Mesendoderm (in vitro differentiated cells): Measurements from ENCODE around the gene TSPAN33.

Source experiments
- DNase-seq: peaks from one replicate; pipeline ENCODE4 v3.0.0; 2013
- H2AK5ac ChIP-seq: 2 replicates; pipeline ENCODE4 v1.6.1; 2013; ENCODE audit warnings: low read length, inconsistent platforms
- H2BK120ac ChIP-seq: 2 replicates; pipeline ENCODE4 v1.6.1; 2013; ENCODE audit warnings: low read depth, mild to moderate bottlenecking, low read length, moderate library complexity, mixed read lengths
- H2BK15ac ChIP-seq: replicated peaks from 2 replicates; pipeline ENCODE4 v1.6.1; 2013; ENCODE audit warnings: low read depth, mild to moderate bottlenecking, moderate library complexity
- H2BK5ac ChIP-seq: 2 replicates; pipeline ENCODE4 v1.6.1; 2013; ENCODE audit warnings: low read length, inconsistent platforms
- H3K18ac ChIP-seq: 2 replicates; pipeline ENCODE4 v1.6.1; 2013; ENCODE audit warnings: mild to moderate bottlenecking, low read length, mixed read lengths
- H3K23ac ChIP-seq: one replicate; pipeline ENCODE4 v1.6.1; 2013; ENCODE audit warnings: low read length
- H3K27ac ChIP-seq: 2 replicates; pipeline ENCODE4 v1.5.1; 2013; ENCODE audit warnings: low read depth, mild to moderate bottlenecking, inconsistent platforms, low read length, moderate library complexity
- H3K27me3 ChIP-seq: 2 replicates; pipeline ENCODE4 v1.6.1; 2013; ENCODE audit warnings: low read length, control low read depth, mild to moderate bottlenecking, inconsistent platforms; ENCODE audit not compliant: insufficient read depth, poor library complexity
- H3K36me3 ChIP-seq: 2 replicates; pipeline ENCODE4 v1.6.1; 2013; ENCODE audit warnings: low read length, inconsistent platforms; ENCODE audit not compliant: control insufficient read depth, insufficient read depth
- H3K4ac ChIP-seq: one replicate; pipeline ENCODE4 v1.6.1; 2013; ENCODE audit warnings: low read depth, mild to moderate bottlenecking, low read length, moderate library complexity
- H3K4me1 ChIP-seq: 2 replicates; pipeline ENCODE4 v1.6.1; 2013; ENCODE audit warnings: low read depth, low read length, inconsistent platforms; ENCODE audit not compliant: control insufficient read depth
- H3K4me2 ChIP-seq: 2 replicates; pipeline ENCODE4 v1.6.1; 2013; ENCODE audit warnings: low read length
- H3K4me3 ChIP-seq: 2 replicates; pipeline ENCODE4 v1.5.1; 2013; ENCODE audit warnings: mild to moderate bottlenecking, low read length
- H3K56ac ChIP-seq: one replicate; pipeline ENCODE4 v1.6.1; 2013; ENCODE audit warnings: low read length
- H3K79me1 ChIP-seq: 2 replicates; pipeline ENCODE4 v1.6.1; 2013; ENCODE audit warnings: low read length, inconsistent platforms
- H3K79me2 ChIP-seq: 2 replicates; pipeline ENCODE4 v1.6.1; 2013; ENCODE audit warnings: mild to moderate bottlenecking, low read length; ENCODE audit not compliant: control insufficient read depth, insufficient read depth
- H3K9ac ChIP-seq: 2 replicates; pipeline ENCODE4 v1.6.1; 2013; ENCODE audit warnings: low read length, inconsistent platforms
- H4K5ac ChIP-seq: one replicate; pipeline ENCODE4 v1.6.1; 2013; ENCODE audit warnings: low read length
- H4K8ac ChIP-seq: one replicate; pipeline ENCODE4 v1.6.1; 2013; ENCODE audit warnings: low read depth, mild to moderate bottlenecking, control low read depth, low read length, moderate library complexity
- WGBS: extraction: QIAGEN DNeasy Blood & Tissue Kit; methylation state at CpG from one replicate; pipeline ENCODE4 v1.1.7; 2013; ENCODE audit warnings: low lambda C conversion rate, missing lambda C conversion rate; ENCODE audit not compliant: insufficient coverage; ENCODE audit errors: extremely low coverage; 5-methylcytosine and 5-hydroxymethylcytosine counted together

Gene TSPAN33

GRCh38 chr7:129157651-129158050, 13.1 kb downstream of the TSPAN33 start:
- Histone ChIP-seq H3K23ac (no peak overlapping the region), H4K8ac (no peak overlapping the region), H2BK5ac (no peak overlapping the region), H2BK15ac (no peak overlapping the region), H2AK5ac (no peak overlapping the region), H2BK120ac (no peak overlapping the region), H3K27ac (no peak overlapping the region), H3K9ac (no peak overlapping the region), H3K18ac (no peak overlapping the region), H3K36me3 (no peaks in the 10 kb centered on the region), H3K27me3 (no peaks in the 10 kb centered on the region), H3K4me3 (no peak overlapping the region), H3K4ac (no peak overlapping the region), H3K4me1 (no peaks in the 10 kb centered on the region), H3K4me2 (no peak overlapping the region), H3K56ac (no peak overlapping the region), H4K5ac (no peak overlapping the region), H3K79me1 (no peaks in the 10 kb centered on the region), H3K79me2 (no peaks in the 10 kb centered on the region)
- WGBS: no CpG with 5 or more reads among the region's 9 CpGs
- no peak for DNase-seq

- no peaks in the 10 kb centered on the region for H3K36me3 ChIP-seq
- no peak overlapping the region for H3K4me2 ChIP-seq
- no peak overlapping the region for H4K5ac ChIP-seq
- no peak overlapping the region for H2AK5ac ChIP-seq
- H3K4ac ChIP-seq: no peak overlapping the region
- H2BK120ac ChIP-seq: no peak overlapping the region
- H3K9ac ChIP-seq: no peak overlapping the region
- H3K79me1 ChIP-seq: no peaks in the 10 kb centered on the region
- no peak for DNase-seq
- no peak overlapping the region for H3K4me3 ChIP-seq
- no peak overlapping the region for H2BK15ac ChIP-seq
- H2BK5ac ChIP-seq: no peak overlapping the region
- no peaks in the 10 kb centered on the region for H3K79me2 ChIP-seq
- no peak overlapping the region for H3K27ac ChIP-seq
- WGBS: no CpG with 5 or more reads among the region's 3 CpGs
- H3K4me1 ChIP-seq: no peaks in the 10 kb centered on the region
- H3K23ac ChIP-seq: no peak overlapping the region
- no peak overlapping the region for H3K18ac ChIP-seq
- no peak overlapping the region for H3K56ac ChIP-seq
- no peak overlapping the region for H4K8ac ChIP-seq
- no peaks in the 10 kb centered on the region for H3K27me3 ChIP-seq
Measured at GRCh38 chr7:129159539-129159938, 15.0 kb downstream of the TSPAN33 start.

GRCh38 chr7:129160161-129160905, 15.8 kb downstream of the TSPAN33 start:
- Histone ChIP-seq H3K4ac (no peak overlapping the region), H3K36me3 (no peaks in the 10 kb centered on the region), H3K4me1 (no peaks in the 10 kb centered on the region), H3K23ac (no peak overlapping the region), H3K79me1 (no peaks in the 10 kb centered on the region), H2BK120ac (no peak overlapping the region), H2AK5ac (no peak overlapping the region), H2BK5ac (no peak overlapping the region), H4K5ac (no peak overlapping the region), H3K56ac (no peak overlapping the region), H4K8ac (no peak overlapping the region), H3K27me3 (no peaks in the 10 kb centered on the region), H3K9ac (no peak overlapping the region), H3K4me2 (no peak overlapping the region), H3K18ac (no peak overlapping the region), H3K27ac (no peak overlapping the region), H2BK15ac (no peak overlapping the region), H3K79me2 (no peaks in the 10 kb centered on the region), H3K4me3 (no peak overlapping the region)
- DNase-seq: peak; percentile 32
- WGBS: no CpG with 5 or more reads among the region's 3 CpGs

GRCh38 chr7:129161524-129162225, 17.2 kb downstream of the TSPAN33 start:
- no peak overlapping the region for H2BK120ac ChIP-seq
- no peak overlapping the region for H3K23ac ChIP-seq
- no peaks in the 10 kb centered on the region for H3K79me1 ChIP-seq
- H3K56ac ChIP-seq: no peak overlapping the region
- H2AK5ac ChIP-seq: no peak overlapping the region
- H3K4ac ChIP-seq: no peak overlapping the region
- H3K4me2 ChIP-seq: no peak overlapping the region
- no peak for DNase-seq
- no peak overlapping the region for H4K8ac ChIP-seq
- H2BK5ac ChIP-seq: no peak overlapping the region
- no peaks in the 10 kb centered on the region for H3K4me1 ChIP-seq
- H3K27me3 ChIP-seq: no peaks in the 10 kb centered on the region
- H4K5ac ChIP-seq: no peak overlapping the region
- no peak overlapping the region for H3K18ac ChIP-seq
- no peak overlapping the region for H2BK15ac ChIP-seq
- H3K27ac ChIP-seq: no peak overlapping the region
- no peaks in the 10 kb centered on the region for H3K36me3 ChIP-seq
- no peaks in the 10 kb centered on the region for H3K79me2 ChIP-seq
- WGBS: no CpG with 5 or more reads among the region's 5 CpGs
- no peak overlapping the region for H3K9ac ChIP-seq
- no peak overlapping the region for H3K4me3 ChIP-seq

- H3K79me1 ChIP-seq: no peaks in the 10 kb centered on the region
- H4K8ac ChIP-seq: no peak overlapping the region
- no CpG with 5 or more reads among the region's 5 CpGs for WGBS
- H3K4ac ChIP-seq: no peak overlapping the region
- H3K56ac ChIP-seq: no peak overlapping the region
- no peak overlapping the region for H3K18ac ChIP-seq
- H3K36me3 ChIP-seq: no peaks in the 10 kb centered on the region
- H4K5ac ChIP-seq: no peak overlapping the region
- no peak overlapping the region for H3K27ac ChIP-seq
- H2AK5ac ChIP-seq: no peak overlapping the region
- no peaks in the 10 kb centered on the region for H3K4me1 ChIP-seq
- H2BK120ac ChIP-seq: no peak overlapping the region
- H2BK15ac ChIP-seq: no peak overlapping the region
- no peak overlapping the region for H3K9ac ChIP-seq
- no peaks in the 10 kb centered on the region for H3K79me2 ChIP-seq
- H3K23ac ChIP-seq: no peak overlapping the region
- H3K4me2 ChIP-seq: no peak overlapping the region
- H3K4me3 ChIP-seq: no peak overlapping the region
- H2BK5ac ChIP-seq: no peak overlapping the region
- DNase-seq: no peak
- H3K27me3 ChIP-seq: no peaks in the 10 kb centered on the region
Measured at GRCh38 chr7:129162732-129163131, 18.2 kb downstream of the TSPAN33 start.
